PC-9 (cell line): ENCODE results near the gene KCNH8. TPM values are rescaled to one million over a fixed set of nuclear protein-coding genes. Genes with fewer than 3 reads are reported as not detected.

Experiments
- BruUV-seq: library from RNA; stranded (reverse); fragments of 400-500 nt; replicated peaks from 2 replicates; lab custom pipeline; 2021; lab: Mats Ljungman, UMichigan
- CTCF ChIA-PET: fragments of 300-600 bp; sonication (Branson Sonifier 250); formaldehyde crosslinking; loops from one replicate; lab custom pipeline; 2022; ENCODE audit warnings: antibody characterized with exemption; lab: Charles Lee
- POLR2A ChIA-PET: fragments of 300-600 bp; sonication (Branson Sonifier 250); formaldehyde crosslinking; loops from one replicate; lab custom pipeline; 2022; ENCODE audit warnings: antibody characterized with exemption; ENCODE audit not compliant: unreplicated experiment; lab: Charles Lee
- DNase-seq, 2 experiments: peaks; one replicate each; pipeline versions ENCODE4 v3.0.0 to v3.0.0-alpha.2; 2015 to 2022; ENCODE audit warnings: mixed read lengths in 1 of 2
- H2AFZ ChIP-seq: fragments of 200-600 bp; sonication (generic); 2 replicates; pipeline ENCODE4 v1.8.1; 2017; ENCODE audit warnings: antibody characterized with exemption
- H3F3A ChIP-seq: fragments of 200-600 bp; sonication (generic); 2 replicates; pipeline ENCODE4 v1.8.1; 2017; ENCODE audit warnings: antibody characterized with exemption, mild to moderate bottlenecking, low read depth; ENCODE audit not compliant: insufficient read depth
- H3K27ac ChIP-seq: fragments of 200-600 bp; sonication (generic); 2 replicates; pipeline ENCODE4 v1.6.1; 2016; ENCODE audit warnings: mixed run types
- H3K27me3 ChIP-seq: fragments of 200-600 bp; sonication (generic); 2 replicates; pipeline ENCODE4 v1.6.1; 2016; ENCODE audit warnings: low read depth, mixed run types; ENCODE audit not compliant: insufficient read depth
- H3K36me3 ChIP-seq: fragments of 200-600 bp; sonication (generic); 2 replicates; pipeline ENCODE4 v1.6.1; 2016; ENCODE audit warnings: low read depth, mixed run types
- H3K4me1 ChIP-seq: fragments of 200-600 bp; sonication (generic); replicated peaks from 2 replicates; pipeline ENCODE4 v1.6.1; 2016; ENCODE audit warnings: mixed run types; ENCODE audit not compliant: insufficient read depth
- H3K4me2 ChIP-seq: fragments of 200-600 bp; sonication (generic); 2 replicates; pipeline ENCODE4 v1.6.1; 2017; ENCODE audit warnings: mixed run types
- H3K4me3 ChIP-seq: fragments of 200-600 bp; sonication (generic); 2 replicates; pipeline ENCODE4 v1.6.1; 2016; ENCODE audit warnings: mixed run types
- H3K79me2 ChIP-seq: fragments of 200-600 bp; sonication (generic); 2 replicates; pipeline ENCODE4 v1.6.1; 2017; ENCODE audit warnings: low read depth, mixed run types
- H3K9me2 ChIP-seq: fragments of 200-600 bp; sonication (generic); 2 replicates; pipeline ENCODE4 v1.8.1; 2017; ENCODE audit warnings: mild to moderate bottlenecking; ENCODE audit not compliant: insufficient read depth
- H3K9me3 ChIP-seq: fragments of 200-600 bp; sonication (generic); 2 replicates; pipeline ENCODE4 v1.8.1; 2016; ENCODE audit warnings: low read depth; ENCODE audit not compliant: insufficient read depth
- H4K20me1 ChIP-seq: fragments of 200-600 bp; sonication (generic); 2 replicates; pipeline ENCODE4 v1.8.1; 2017; ENCODE audit not compliant: insufficient read depth
- EZH2 ChIP-seq: fragments of 200-600 bp; sonication (generic); IDR thresholded peaks from 2 replicates; pipeline ENCODE4 v1.8.0; 2017; ENCODE audit warnings: antibody characterized with exemption, low read depth
- intact Hi-C: fragments of 100-400 bp; cut with micrococcal nuclease; formaldehyde crosslinking; loops from one replicate; pipeline ENCODE4 v1.10.0; 2022; ENCODE audit not compliant: unreplicated experiment
- microRNA-seq: library from miRNA; unstranded; fragments of <30 nt; microRNA quantifications from one replicate; pipeline ENCODE4 v1.2.0, GENCODE V29; 2021; ENCODE audit warnings: borderline number of aligned reads, borderline replicate concordance
- total RNA-seq: library from RNA; stranded (reverse); gene quantifications from 2 replicates; pipeline ENCODE4 v1.2.3, GENCODE V29; 2021
- TF ChIP-seq, protein P1 (sequence below): fragments of 200-600 bp; sonication (generic); conservative IDR thresholded peaks from 2 replicates; pipeline ENCODE4 v1.6.1; 2017; ENCODE audit warnings: mixed run types, antibody characterized with exemption, mild to moderate bottlenecking, moderate library complexity

KCNH8 gene
- total RNA-seq, 1 experiment from 2014 or later = 0.63 TPM

DNA sequence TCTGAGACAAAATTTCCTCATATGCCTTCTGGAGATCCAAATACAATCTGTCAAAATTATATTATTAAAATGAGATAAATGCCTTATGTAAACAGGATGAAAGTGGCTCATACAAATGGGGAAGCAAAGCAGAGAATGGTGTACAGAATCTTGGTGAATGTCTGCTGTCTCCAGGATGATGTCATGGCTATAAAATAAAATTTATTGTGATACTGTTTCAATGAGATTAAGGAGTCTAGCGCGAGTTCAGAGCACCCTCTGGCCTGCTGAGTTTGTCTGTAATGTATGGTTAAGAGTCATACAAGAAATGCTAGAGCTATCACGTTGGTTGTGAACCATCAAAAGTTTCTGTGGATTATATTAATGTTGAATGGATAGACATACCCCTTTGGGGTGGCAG is 426.0 kb downstream of the KCNH8 start:
- no peaks in the 10 kb centered on the region for H3K27me3 ChIP-seq
- no peaks in the 10 kb centered on the region; the same call in 1 of the 2 replicates for H3F3A ChIP-seq
- H4K20me1 ChIP-seq = no peaks in the 10 kb centered on the region
- no peaks in the 10 kb centered on the region for H3K79me2 ChIP-seq
- H3K36me3 ChIP-seq = no peaks in the 10 kb centered on the region
- POLR2A ChIA-PET = no interaction called here
- H3K9me2 ChIP-seq = no peaks in the 10 kb centered on the region
- no peak overlapping the region for H3K4me3 ChIP-seq
- no peak overlapping the region for H2AFZ ChIP-seq
- no peak for DNase-seq
- H3K9me3 ChIP-seq = no peaks in the 10 kb centered on the region
- no peaks in the 10 kb centered on the region for H3K4me1 ChIP-seq
- intact Hi-C loops = no loop called here
- no peak overlapping the region for H3K27ac ChIP-seq
- no TSS peak for BruUV-seq
- H3K4me2 ChIP-seq = no peak overlapping the region
- CTCF ChIA-PET = no interaction called here
- TF ChIP-seq EZH2 = no peak
- TF ChIP-seq, protein P1, sequence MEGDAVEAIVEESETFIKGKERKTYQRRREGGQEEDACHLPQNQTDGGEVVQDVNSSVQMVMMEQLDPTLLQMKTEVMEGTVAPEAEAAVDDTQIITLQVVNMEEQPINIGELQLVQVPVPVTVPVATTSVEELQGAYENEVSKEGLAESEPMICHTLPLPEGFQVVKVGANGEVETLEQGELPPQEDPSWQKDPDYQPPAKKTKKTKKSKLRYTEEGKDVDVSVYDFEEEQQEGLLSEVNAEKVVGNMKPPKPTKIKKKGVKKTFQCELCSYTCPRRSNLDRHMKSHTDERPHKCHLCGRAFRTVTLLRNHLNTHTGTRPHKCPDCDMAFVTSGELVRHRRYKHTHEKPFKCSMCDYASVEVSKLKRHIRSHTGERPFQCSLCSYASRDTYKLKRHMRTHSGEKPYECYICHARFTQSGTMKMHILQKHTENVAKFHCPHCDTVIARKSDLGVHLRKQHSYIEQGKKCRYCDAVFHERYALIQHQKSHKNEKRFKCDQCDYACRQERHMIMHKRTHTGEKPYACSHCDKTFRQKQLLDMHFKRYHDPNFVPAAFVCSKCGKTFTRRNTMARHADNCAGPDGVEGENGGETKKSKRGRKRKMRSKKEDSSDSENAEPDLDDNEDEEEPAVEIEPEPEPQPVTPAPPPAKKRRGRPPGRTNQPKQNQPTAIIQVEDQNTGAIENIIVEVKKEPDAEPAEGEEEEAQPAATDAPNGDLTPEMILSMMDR = no peak

- peak in 1 of 2 experiments; percentile 5 for DNase-seq
- Histone ChIP-seq H3K4me2 (no peak overlapping the region), H2AFZ (no peak overlapping the region), H4K20me1 (no peaks in the 10 kb centered on the region), H3K9me2 (no peaks in the 10 kb centered on the region), H3K79me2 (no peaks in the 10 kb centered on the region), H3K9me3 (no peaks in the 10 kb centered on the region), H3K36me3 (no peaks in the 10 kb centered on the region), H3F3A (no peaks in the 10 kb centered on the region), H3K27me3 (no peaks in the 10 kb centered on the region), H3K27ac (no peak overlapping the region), H3K4me1 (no peaks in the 10 kb centered on the region), H3K4me3 (no peak overlapping the region)
- CTCF ChIA-PET = no interaction called here
- intact Hi-C loops = no loop called here
- BruUV-seq = no TSS peak
- TF ChIP-seq, protein P1 = no peak
- TF ChIP-seq EZH2 = no peak
- POLR2A ChIA-PET = no interaction called here
These were observed 428.0 kb downstream of the KCNH8 start for GRCh38 chr3:19576343-19576742.

Small RNA genes within 50 kb of the gene (microRNA-seq; reads per million reads assigned to microRNA genes)
- gene MIR4791 = 2.0 reads per million
